ENCODE measurements around the gene HHIPL1. TPM values are rescaled to one million over a fixed set of nuclear protein-coding genes. Genes with fewer than 3 reads are reported as not detected.

HHIPL1 gene
- total and polyA plus RNA-seq, 2 of the 8 experiments (the other 6 are each of a cell fraction or from before 2014, with no cell fraction given), result 1.5 to 2.6 TPM

- no peak overlapping the region for H3K14ac ChIP-seq (ENCODE audit: insufficient read length)
- H3K18ac ChIP-seq (ENCODE audit: extremely low read depth, low read length), result no peak overlapping the region
- no peaks in the 10 kb centered on the region for H3K79me1 ChIP-seq (ENCODE audit: low read depth, low read length)
- no peak overlapping the region for H3K23ac ChIP-seq (ENCODE audit: insufficient read length)
- no peak overlapping the region for H4K5ac ChIP-seq (ENCODE audit: insufficient read length, low read depth, low read length)
- peaks cover 2% of the 10 kb centered on the region; the same call in 1 of the 2 replicates for H3K23me2 ChIP-seq (ENCODE audit: low read depth, low read length)
- H3K79me2 ChIP-seq (ENCODE audit: control insufficient read depth in 1 of 2, insufficient read depth in 2 of 2, low read length in 2 of 2), result no peaks in the 10 kb centered on the region
- FAIRE-seq, result no peak
- no peak for DNase-seq (ENCODE audit: low read depth in 1 of 2, low spot score in 2 of 2)
- no peak overlapping the region for H3K4ac ChIP-seq (replicated peaks; ENCODE audit: insufficient read length, low read depth, low read length)
- H3K9me3 ChIP-seq (ENCODE audit: insufficient read depth in 2 of 2, low read depth in 1 of 2, low read length in 1 of 2), result no peaks in the 10 kb centered on the region
- H3K9ac ChIP-seq (replicated peaks in 1 of 4; ENCODE audit: extremely low read depth in 1 of 4, low read depth in 3 of 4, low read length in 3 of 4), result no peak overlapping the region
- no peak overlapping the region for H2BK120ac ChIP-seq (replicated peaks; ENCODE audit: low read depth, low read length)
- H3K4me3 ChIP-seq (ENCODE audit: extremely low read depth in 1 of 4, insufficient read depth in 2 of 4, low read depth in 3 of 4, low read length in 4 of 4), result no peak overlapping the region
- H2BK5ac ChIP-seq (ENCODE audit: low read depth, low read length), result no peak overlapping the region
- TF ChIP-seq CBX5 (IDR thresholded peaks at IDR 0.05; ENCODE audit: low read depth, low read length), result no peak
- no peak for TF ChIP-seq GTF2F1 (IDR thresholded peaks at IDR 0.05; ENCODE audit: borderline replicate concordance, low read depth, low read length)
- no peak for TF ChIP-seq NANOG (IDR thresholded peaks at IDR 0.05; ENCODE audit: insufficient read depth, low read depth, low read length, poor library complexity, severe bottlenecking)
- H3K56ac ChIP-seq (replicated peaks; ENCODE audit: insufficient read length, low read depth, low read length), result no peak overlapping the region
- ChIA-PET CTCF (ENCODE audit: partially characterized antibody) (interaction anchor here (0.6 to 3.7 kb wide), 12 partner anchors 11 to 105 kb away, joined by 3 to 22 read pairs (median 4); no protein-coding TSS in a partner anchor), POLR2A (ENCODE audit: partially characterized antibody) (interaction anchor here (1.9 kb wide), 1 partner anchor 110 kb away, joined by 5 read pairs; no protein-coding TSS in a partner anchor)
- no peaks in the 10 kb centered on the region; a peak in 1 of 7 replicates for H3K27me3 ChIP-seq (replicated peaks in 1 of 4; ENCODE audit: control insufficient read depth in 3 of 4, extremely low read depth in 1 of 4, insufficient read depth in 3 of 4, low read length in 3 of 4)
- WGBS, 2 experiments (ENCODE audit: extremely low coverage in 1 of 2, insufficient coverage in 1 of 2, insufficient read length in 1 of 2, insufficient replicate concordance in 2 of 2, low coverage in 1 of 2, low lambda C conversion rate in 2 of 2, missing lambda C conversion rate in 1 of 2), result 80% methylated on average over 6 of the region's 6 CpGs; no CpG with 5 or more reads in 1 of the 2 experiments
- no peaks in the 10 kb centered on the region for H3K36me3 ChIP-seq (ENCODE audit: control insufficient read depth in 2 of 4, insufficient read depth in 4 of 4, low read length in 3 of 4)
- H4K20me1 ChIP-seq (replicated peaks in 1 of 2; ENCODE audit: control insufficient read depth in 1 of 2, insufficient read depth in 2 of 2, low read length in 2 of 2), result peaks cover 0 to under 1% of the 10 kb centered on the region in 2 experiments
- H2BK12ac ChIP-seq (ENCODE audit: low read depth, low read length), result no peak overlapping the region
- H2AK5ac ChIP-seq (ENCODE audit: low read depth, low read length), result no peak overlapping the region
- no peak overlapping the region for H4K91ac ChIP-seq (replicated peaks; ENCODE audit: insufficient read length, low read length)
- peaks cover 0 to 5% (median 1%) of the 10 kb centered on the region in 4 experiments; a peak in 3 of 7 replicates for H3K4me1 ChIP-seq (replicated peaks in 1 of 4; ENCODE audit: control insufficient read depth in 3 of 4, insufficient read depth in 4 of 4, low read length in 3 of 4)
- H3K4me2 ChIP-seq (ENCODE audit: insufficient read depth in 1 of 2, low read depth in 2 of 2, low read length in 2 of 2), result no peak overlapping the region
- H3K27ac ChIP-seq (ENCODE audit: low read depth, low read length), result no peak overlapping the region
- H4K8ac ChIP-seq (ENCODE audit: extremely low read depth, insufficient read depth, low read length), result no peak overlapping the region
- H2BK15ac ChIP-seq (ENCODE audit: low read length), result no peak overlapping the region
- H2BK20ac ChIP-seq (ENCODE audit: low read length), result no peak overlapping the region
- H2AFZ ChIP-seq (ENCODE audit: low read length), result no peak overlapping the region
Measured at GRCh38 chr14:99621948-99622347, 23.0 kb upstream of the HHIPL1 start.

Data from H1 (cell line).